ENCODE measurements around the gene ACAD8. TPM values are rescaled to one million over a fixed set of nuclear protein-coding genes. Genes with fewer than 3 reads are reported as not detected.

ACAD8 gene
- total and polyA plus RNA-seq, 10 of the 15 experiments (the other 5 are each of a cell fraction or from before 2014, with no cell fraction given), result 9.9 to 34.8 (median 22.2) TPM

- FAIRE-seq (no peak), DNase-seq (ENCODE audit: low read depth, low spot score) (no peak), ATAC-seq (no peak)
- intact Hi-C loops (cut with micrococcal nuclease; ENCODE audit: unreplicated experiment), result loop anchor here (10.0 kb wide), 2 partner anchors 49 to 149 kb away; partner anchors contain the start of genes ACAD8 and THYN1
- ChIA-PET CTCF (interaction anchor here (1.4 to 6.7 kb wide), 2 partner anchors 11 to 39 kb away, joined by 4 to 56 read pairs; no protein-coding TSS in a partner anchor), SMC1A (ENCODE audit: uncharacterized antibody, unreplicated experiment) (interaction anchor here (0.6 to 1.9 kb wide), 3 partner anchors 11 to 25 kb away, joined by 3 to 6 read pairs (median 3); partner anchors contain the start of gene NCAPD3), POLR2A (no interaction called here), RAD21 (ENCODE audit: unreplicated experiment) (no interaction called here)
- no peak overlapping the region for H2AFZ ChIP-seq (ENCODE audit: control insufficient read depth, low read depth, low read length)
- H3K79me2 ChIP-seq (ENCODE audit: control insufficient read depth, insufficient read depth, low read length), result no peaks in the 10 kb centered on the region; the same call in 1 of the 2 replicates
- H3K4me3 ChIP-seq, result no peak overlapping the region
- WGBS (ENCODE audit: insufficient coverage, insufficient replicate concordance, low lambda C conversion rate, missing lambda C conversion rate), result 100% methylated on average over 9 of the region's 9 CpGs
- no TSS peak for BruUV-seq (replicated peaks)
- H4K20me1 ChIP-seq (ENCODE audit: control insufficient read depth, insufficient read depth), result no peaks in the 10 kb centered on the region; the same call in 1 of the 2 replicates
- no peak overlapping the region for H3K9ac ChIP-seq (ENCODE audit: control insufficient read depth, insufficient read depth, low read length)
- in situ Hi-C loops (cut with MboI), result no loop called here
- TF ChIP-seq IKZF2 (IDR thresholded peaks at IDR 0.05) (no peak), BCL3 (IDR thresholded peaks at IDR 0.05; ENCODE audit: borderline replicate concordance, insufficient read depth, low read depth, low read length, poor library complexity, severe bottlenecking) (peak; percentile 23), SIN3A (IDR thresholded peaks at IDR 0.05; ENCODE audit: low read depth, low read length) (no peak), PAX8 (IDR thresholded peaks at IDR 0.05) (no peak), RELA (IDR thresholded peaks at IDR 0.05; ENCODE audit: borderline replicate concordance, partially characterized antibody) (no peak)
- no peaks in the 10 kb centered on the region for H3K9me3 ChIP-seq (replicated peaks; ENCODE audit: control insufficient read depth, insufficient read depth, low read length)
- H3K4me1 ChIP-seq (ENCODE audit: control insufficient read depth, insufficient read depth, low read length), result no peaks in the 10 kb centered on the region
- no peak overlapping the region for H3K27ac ChIP-seq (ENCODE audit: control insufficient read depth, insufficient read depth)
- H3K27me3 ChIP-seq (replicated peaks in 1 of 2; ENCODE audit: control insufficient read depth in 2 of 2, insufficient read depth in 2 of 2, low read length in 1 of 2), result no peaks in the 10 kb centered on the region
- peaks cover 12 to 33% of the 10 kb centered on the region in 2 experiments for H3K36me3 ChIP-seq (ENCODE audit: control insufficient read depth in 2 of 2, insufficient read depth in 2 of 2, low read length in 1 of 2)
- no peak overlapping the region for H3K4me2 ChIP-seq (ENCODE audit: control insufficient read depth, insufficient read depth)
These were observed 47.6 kb upstream of the ACAD8 start for GRCh38 chr11:134205729-134206128.

DNA sequence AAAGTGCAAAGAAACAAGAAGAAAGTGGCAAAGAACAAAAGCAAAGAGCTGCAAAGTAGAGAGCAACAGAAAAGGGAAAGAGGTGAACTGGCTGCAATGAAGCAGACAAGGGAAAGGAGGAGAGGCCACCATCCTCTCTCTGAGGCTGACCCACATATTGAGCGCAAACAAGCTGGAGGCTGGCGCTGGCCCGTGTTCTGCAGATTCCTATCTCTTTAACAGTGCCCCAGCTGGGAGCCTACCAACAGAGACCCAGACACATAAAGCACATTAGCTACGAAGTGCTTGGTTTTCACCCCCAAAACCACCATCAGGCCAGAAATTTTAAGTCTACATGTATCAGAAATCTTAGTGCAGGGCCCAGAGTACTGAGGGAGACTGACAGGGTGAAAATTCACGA is 47.2 kb upstream of the ACAD8 start:
- CTCF ChIA-PET, result interaction anchor here (1.4 to 6.7 kb wide), 3 partner anchors 11 to 38 kb away, joined by 4 to 56 read pairs (median 16); no protein-coding TSS in a partner anchor
- in situ Hi-C loops (cut with MboI) (no loop called here), intact Hi-C loops (cut with micrococcal nuclease; ENCODE audit: unreplicated experiment) (loop anchor here (10.0 kb wide), 2 partner anchors 49 to 149 kb away; partner anchors contain the start of genes ACAD8 and THYN1)
- H4K20me1 ChIP-seq (ENCODE audit: control insufficient read depth, insufficient read depth), result no peaks in the 10 kb centered on the region; the same call in 1 of the 2 replicates
- FAIRE-seq (no peak), ATAC-seq (no peak), DNase-seq (ENCODE audit: low read depth, low spot score) (no peak)
- RAD21 ChIA-PET (ENCODE audit: unreplicated experiment), result no interaction called here
- H2AFZ ChIP-seq (ENCODE audit: control insufficient read depth, low read depth, low read length), result no peak overlapping the region
- no TSS peak for BruUV-seq (replicated peaks)
- SMC1A ChIA-PET (ENCODE audit: uncharacterized antibody, unreplicated experiment), result interaction anchor here (0.6 to 1.9 kb wide), 2 partner anchors 11 to 17 kb away, joined by 3 to 6 read pairs; partner anchors contain the start of gene NCAPD3
- peaks cover 11 to 33% of the 10 kb centered on the region in 2 experiments for H3K36me3 ChIP-seq (ENCODE audit: control insufficient read depth in 2 of 2, insufficient read depth in 2 of 2, low read length in 1 of 2)
- POLR2A ChIA-PET, result no interaction called here
- no peaks in the 10 kb centered on the region; the same call in 1 of the 2 replicates for H3K79me2 ChIP-seq (ENCODE audit: control insufficient read depth, insufficient read depth, low read length)
- no peak overlapping the region for H3K4me3 ChIP-seq
- H3K27me3 ChIP-seq (replicated peaks in 1 of 2; ENCODE audit: control insufficient read depth in 2 of 2, insufficient read depth in 2 of 2, low read length in 1 of 2), result no peaks in the 10 kb centered on the region
- H3K4me1 ChIP-seq (ENCODE audit: control insufficient read depth, insufficient read depth, low read length), result no peaks in the 10 kb centered on the region
- H3K9me3 ChIP-seq (replicated peaks; ENCODE audit: control insufficient read depth, insufficient read depth, low read length), result no peaks in the 10 kb centered on the region
- WGBS (ENCODE audit: insufficient coverage, insufficient replicate concordance, low lambda C conversion rate, missing lambda C conversion rate), result 100% methylated on average over 5 of the region's 5 CpGs
- no peak overlapping the region for H3K27ac ChIP-seq (ENCODE audit: control insufficient read depth, insufficient read depth)
- H3K4me2 ChIP-seq (ENCODE audit: control insufficient read depth, insufficient read depth), result no peak overlapping the region
- no peak overlapping the region for H3K9ac ChIP-seq (ENCODE audit: control insufficient read depth, insufficient read depth, low read length)
- no peak for TF ChIP-seq ASH2L (IDR thresholded peaks at IDR 0.05; ENCODE audit: borderline replicate concordance, low read depth)
- TF ChIP-seq, protein P1, sequence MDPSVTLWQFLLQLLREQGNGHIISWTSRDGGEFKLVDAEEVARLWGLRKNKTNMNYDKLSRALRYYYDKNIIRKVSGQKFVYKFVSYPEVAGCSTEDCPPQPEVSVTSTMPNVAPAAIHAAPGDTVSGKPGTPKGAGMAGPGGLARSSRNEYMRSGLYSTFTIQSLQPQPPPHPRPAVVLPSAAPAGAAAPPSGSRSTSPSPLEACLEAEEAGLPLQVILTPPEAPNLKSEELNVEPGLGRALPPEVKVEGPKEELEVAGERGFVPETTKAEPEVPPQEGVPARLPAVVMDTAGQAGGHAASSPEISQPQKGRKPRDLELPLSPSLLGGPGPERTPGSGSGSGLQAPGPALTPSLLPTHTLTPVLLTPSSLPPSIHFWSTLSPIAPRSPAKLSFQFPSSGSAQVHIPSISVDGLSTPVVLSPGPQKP (IDR thresholded peaks at IDR 0.05; ENCODE audit: low read depth, low read length), result no peak
- TF ChIP-seq CBX5 (IDR thresholded peaks at IDR 0.05; ENCODE audit: low read depth), result no peak
- no peak for TF ChIP-seq LARP7 (IDR thresholded peaks at IDR 0.05)
- TF ChIP-seq PML (IDR thresholded peaks at IDR 0.05; ENCODE audit: low read length), result no peak
- TF ChIP-seq TARDBP (IDR thresholded peaks at IDR 0.05; ENCODE audit: borderline replicate concordance), result no peak
- TF ChIP-seq NR2C1 (IDR thresholded peaks at IDR 0.05), result no peak
- TF ChIP-seq SREBF2 (IDR thresholded peaks at IDR 0.05; ENCODE audit: low read length), result no peak
- TF ChIP-seq NFYB (IDR thresholded peaks at IDR 0.05; ENCODE audit: insufficient read depth, low read depth, low read length), result no peak
- TF ChIP-seq MEF2B (IDR thresholded peaks at IDR 0.05; ENCODE audit: partially characterized antibody, poor library complexity, severe bottlenecking), result no peak
- TF ChIP-seq RFX5 (IDR thresholded peaks at IDR 0.05; ENCODE audit: low read depth, low read length), result no peak

Measured in GM12878 (cell line).